ENCODE results near the gene GLRA1.

Gene GLRA1

GRCh38 chr5:151924564-151925301, at the start of gene GLRA1:
GLRA1 (minus strand) TSS chr5:151924851; CDS start chr5:151924549, 302 bp downstream.
- peak in 27 of 51 donors; percentile 0 to 47 (median 12) for DNase-seq

- DNase-seq, result no peak
Observed at GRCh38 chr5:151970885-151971284, 46.2 kb upstream of the GLRA1 start.

GRCh38 chr5:151967865-151968264, 43.2 kb upstream of the GLRA1 start:
- DNase-seq, result no peak

GRCh38 chr5:151966046-151966445, 41.4 kb upstream of the GLRA1 start:
- DNase-seq, result no peak

- DNase-seq, result no peak
Observed at GRCh38 chr5:151964471-151964870, 39.8 kb upstream of the GLRA1 start.

GRCh38 chr5:151961557-151961956, 36.9 kb upstream of the GLRA1 start:
- no peak for DNase-seq

GRCh38 chr5:151958111-151958510, 33.5 kb upstream of the GLRA1 start:
- no peak for DNase-seq

GRCh38 chr5:151956725-151957124, 32.1 kb upstream of the GLRA1 start:
- no peak for DNase-seq

GRCh38 chr5:151954255-151954654, 29.6 kb upstream of the GLRA1 start:
- no peak for DNase-seq

GRCh38 chr5:151953833-151954232, 29.2 kb upstream of the GLRA1 start:
- DNase-seq, result no peak

- no peak for DNase-seq
Observed at GRCh38 chr5:151952238-151952637, 27.6 kb upstream of the GLRA1 start.

GRCh38 chr5:151950706-151951105, 26.1 kb upstream of the GLRA1 start:
- DNase-seq, result no peak

GRCh38 chr5:151949701-151950308, 25.2 kb upstream of the GLRA1 start:
- no peak for DNase-seq

- DNase-seq, result no peak
Observed at GRCh38 chr5:151949113-151949512, 24.5 kb upstream of the GLRA1 start.

GRCh38 chr5:151947931-151948608, 23.4 kb upstream of the GLRA1 start:
- no peak for DNase-seq

GRCh38 chr5:151937851-151938250, 13.2 kb upstream of the GLRA1 start:
- no peak for DNase-seq

GRCh38 chr5:151935135-151935695, 10.6 kb upstream of the GLRA1 start:
- no peak for DNase-seq

GRCh38 chr5:151931260-151931659, 6.6 kb upstream of the GLRA1 start:
- DNase-seq, result no peak

- DNase-seq, result no peak
Observed at GRCh38 chr5:151926188-151926587, 1.5 kb upstream of the GLRA1 start.

GRCh38 chr5:151925340-151925739, 689 bp upstream of the GLRA1 start:
- DNase-seq, result peak in 12 of 51 donors; percentile 1 to 40 (median 6)

- peak in 10 of 51 donors; percentile 2 to 22 (median 8) for DNase-seq
Observed at GRCh38 chr5:151923866-151924476, 680 bp downstream of the GLRA1 start.

GRCh38 chr5:151921916-151922315, 2.7 kb downstream of the GLRA1 start:
- DNase-seq, result no peak
